ENCODE data around the gene RNF14.

The RNF14 gene

DNA sequence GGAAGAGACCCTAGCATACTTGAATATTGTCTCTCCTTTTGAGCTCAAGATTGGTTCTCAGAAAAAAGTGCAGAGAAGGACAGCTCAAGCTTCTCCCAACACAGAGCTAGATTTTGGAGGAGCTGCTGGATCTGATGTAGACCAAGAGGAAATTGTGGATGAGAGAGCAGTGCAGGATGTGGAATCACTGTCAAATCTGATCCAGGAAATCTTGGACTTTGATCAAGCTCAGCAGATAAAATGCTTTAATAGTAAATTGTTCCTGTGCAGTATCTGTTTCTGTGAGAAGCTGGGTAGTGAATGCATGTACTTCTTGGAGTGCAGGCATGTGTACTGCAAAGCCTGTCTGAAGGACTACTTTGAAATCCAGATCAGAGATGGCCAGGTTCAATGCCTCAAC lies 9.5 kb downstream of the RNF14 start:
- Histone ChIP-seq H3K27ac (ENCODE audit: low read depth, low read length) (no peak overlapping the region), H3K4me1 (ENCODE audit: control insufficient read depth in 1 of 2, insufficient read depth in 2 of 2, low read length in 2 of 2) (peaks cover 10 to 28% of the 10 kb centered on the region in 2 donors), H3K27me3 (ENCODE audit: control insufficient read depth in 1 of 2, insufficient read depth in 2 of 2, low read length in 2 of 2) (no peaks in the 10 kb centered on the region), H3K4me3 (ENCODE audit: low read depth in 1 of 2, low read length in 2 of 2) (no peak overlapping the region), H3K9me3 (ENCODE audit: control insufficient read depth in 1 of 2, low read length in 2 of 2) (no peaks in the 10 kb centered on the region), H3K9ac (ENCODE audit: low read depth in 1 of 2, low read length in 2 of 2) (no peak overlapping the region), H3K36me3 (ENCODE audit: control insufficient read depth in 1 of 2, insufficient read depth in 2 of 2, low read length in 2 of 2) (peaks cover 37 to 62% of the 10 kb centered on the region in 2 donors)

DNA sequence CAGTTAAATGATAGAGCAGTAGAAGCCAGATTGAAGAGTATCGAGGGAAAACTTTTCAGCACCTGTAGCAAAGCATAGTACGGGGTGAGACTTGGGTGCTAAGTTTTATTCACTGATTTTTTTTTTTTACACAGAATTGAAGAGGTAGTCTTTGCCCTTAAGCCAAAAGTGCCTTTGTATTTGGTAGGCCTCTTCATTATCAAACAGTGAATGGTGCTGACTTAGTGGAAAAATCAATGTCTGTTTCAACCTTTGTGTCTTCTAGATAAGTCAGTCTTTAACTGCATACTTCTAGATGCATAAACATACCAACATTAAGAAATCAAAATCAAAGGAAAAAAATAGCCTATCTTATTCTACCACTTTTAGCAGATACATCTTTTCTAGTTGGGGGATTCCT lies 13.7 kb downstream of the RNF14 start:
- no peak overlapping the region for H3K9ac ChIP-seq (ENCODE audit: low read depth in 1 of 2, low read length in 2 of 2)
- H3K9me3 ChIP-seq (ENCODE audit: control insufficient read depth in 1 of 2, low read length in 2 of 2), result no peaks in the 10 kb centered on the region
- H3K36me3 ChIP-seq (ENCODE audit: control insufficient read depth in 1 of 2, insufficient read depth in 2 of 2, low read length in 2 of 2), result peaks cover 40 to 72% of the 10 kb centered on the region in 2 donors
- H3K4me1 ChIP-seq (ENCODE audit: control insufficient read depth in 1 of 2, insufficient read depth in 2 of 2, low read length in 2 of 2), result peaks cover 10 to 14% of the 10 kb centered on the region in 2 donors
- H3K27me3 ChIP-seq (ENCODE audit: control insufficient read depth in 1 of 2, insufficient read depth in 2 of 2, low read length in 2 of 2), result no peaks in the 10 kb centered on the region
- no peak overlapping the region for H3K27ac ChIP-seq (ENCODE audit: low read depth, low read length)
- no peak overlapping the region for H3K4me3 ChIP-seq (ENCODE audit: low read depth in 1 of 2, low read length in 2 of 2)

DNA sequence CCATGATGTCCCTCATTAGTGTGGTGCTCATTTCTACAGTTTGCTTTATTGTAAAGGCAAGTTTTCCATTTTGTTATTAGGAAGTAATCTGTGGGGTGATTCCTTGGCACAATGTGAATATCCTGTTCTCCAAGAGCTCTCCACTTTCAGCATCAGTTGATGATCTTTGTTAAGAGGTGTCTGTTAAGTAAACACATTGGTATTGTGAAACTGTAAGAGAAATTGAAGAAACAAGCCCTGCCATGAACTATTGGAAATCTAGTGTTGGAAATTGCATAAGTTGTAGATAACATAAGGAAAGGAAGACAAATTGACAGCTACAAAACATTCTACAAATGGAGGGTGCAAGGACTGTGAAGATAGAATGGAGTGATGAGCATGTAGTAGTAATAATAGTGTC lies 17.2 kb downstream of the RNF14 start:
- Histone ChIP-seq H3K36me3 (ENCODE audit: control insufficient read depth in 1 of 2, insufficient read depth in 2 of 2, low read length in 2 of 2) (peaks cover 31 to 60% of the 10 kb centered on the region in 2 donors), H3K9me3 (ENCODE audit: control insufficient read depth in 1 of 2, low read length in 2 of 2) (no peaks in the 10 kb centered on the region), H3K27me3 (ENCODE audit: control insufficient read depth in 1 of 2, insufficient read depth in 2 of 2, low read length in 2 of 2) (no peaks in the 10 kb centered on the region), H3K27ac (ENCODE audit: low read depth, low read length) (no peak overlapping the region), H3K4me3 (ENCODE audit: low read depth in 1 of 2, low read length in 2 of 2) (no peak overlapping the region), H3K9ac (ENCODE audit: low read depth in 1 of 2, low read length in 2 of 2) (no peak overlapping the region), H3K4me1 (ENCODE audit: control insufficient read depth in 1 of 2, insufficient read depth in 2 of 2, low read length in 2 of 2) (no peaks in the 10 kb centered on the region)

DNA sequence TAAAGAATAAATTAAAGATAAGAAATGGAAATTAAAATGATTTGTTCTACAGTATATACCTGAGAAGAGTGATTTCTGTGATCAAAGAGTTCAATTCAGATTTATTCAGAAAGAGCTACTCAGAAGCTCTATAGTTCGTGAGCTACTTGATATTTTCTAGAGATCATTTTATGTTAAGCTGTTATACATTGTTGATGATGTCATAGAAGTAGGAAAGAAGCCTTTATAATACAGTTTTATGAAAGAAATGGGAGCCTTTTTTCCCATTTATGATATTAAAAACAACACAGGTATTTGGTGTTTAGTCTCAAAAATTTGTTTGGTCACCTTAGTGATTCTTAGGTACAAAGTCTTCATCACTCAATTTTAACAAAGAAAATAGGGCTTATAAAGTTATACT lies 20.8 kb downstream of the RNF14 start:
- no peaks in the 10 kb centered on the region for H3K4me1 ChIP-seq (ENCODE audit: control insufficient read depth in 1 of 2, insufficient read depth in 2 of 2, low read length in 2 of 2)
- H3K36me3 ChIP-seq (ENCODE audit: control insufficient read depth in 1 of 2, insufficient read depth in 2 of 2, low read length in 2 of 2), result peaks cover 28 to 48% of the 10 kb centered on the region in 2 donors
- no peak overlapping the region for H3K9ac ChIP-seq (ENCODE audit: low read depth in 1 of 2, low read length in 2 of 2)
- no peak overlapping the region for H3K27ac ChIP-seq (ENCODE audit: low read depth, low read length)
- no peaks in the 10 kb centered on the region for H3K9me3 ChIP-seq (ENCODE audit: control insufficient read depth in 1 of 2, low read length in 2 of 2)
- no peaks in the 10 kb centered on the region for H3K27me3 ChIP-seq (ENCODE audit: control insufficient read depth in 1 of 2, insufficient read depth in 2 of 2, low read length in 2 of 2)
- H3K4me3 ChIP-seq (ENCODE audit: low read depth in 1 of 2, low read length in 2 of 2), result no peak overlapping the region

DNA sequence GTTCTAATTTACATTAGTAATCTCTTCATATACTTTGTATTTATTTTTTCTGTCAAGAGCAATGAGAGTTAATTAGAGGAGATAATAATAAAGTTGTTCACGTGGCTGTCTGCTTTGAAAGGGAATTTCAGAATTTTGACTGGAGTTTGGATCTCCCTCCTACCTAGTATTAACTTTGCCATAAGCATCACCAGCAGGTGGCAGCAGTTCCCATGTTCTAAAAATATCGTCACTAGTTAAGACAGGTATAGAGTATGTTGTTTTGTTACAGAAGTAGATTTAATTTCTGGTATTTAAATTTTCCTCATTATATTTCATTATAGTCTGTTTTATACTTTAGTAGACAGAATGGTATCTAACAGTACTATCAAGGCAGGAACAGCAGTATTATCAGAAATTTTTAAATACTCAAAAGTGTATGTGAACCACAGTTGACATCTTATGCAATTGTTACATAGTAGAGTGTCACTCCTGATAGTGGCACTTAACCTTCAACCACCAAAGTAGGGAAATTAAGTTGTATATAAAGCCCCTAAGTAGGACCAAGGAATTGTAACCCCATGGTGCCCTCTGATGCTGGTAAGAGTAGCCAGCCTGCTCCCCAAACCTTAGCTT lies 23.6 kb downstream of the RNF14 start:
- H3K9ac ChIP-seq (ENCODE audit: low read depth in 1 of 2, low read length in 2 of 2), result no peak overlapping the region
- H3K9me3 ChIP-seq (ENCODE audit: control insufficient read depth in 1 of 2, low read length in 2 of 2), result no peaks in the 10 kb centered on the region
- H3K27me3 ChIP-seq (ENCODE audit: control insufficient read depth in 1 of 2, insufficient read depth in 2 of 2, low read length in 2 of 2), result no peaks in the 10 kb centered on the region
- peaks cover 15 to 33% of the 10 kb centered on the region in 2 donors for H3K36me3 ChIP-seq (ENCODE audit: control insufficient read depth in 1 of 2, insufficient read depth in 2 of 2, low read length in 2 of 2)
- H3K27ac ChIP-seq (ENCODE audit: low read depth, low read length), result no peak overlapping the region
- H3K4me3 ChIP-seq (ENCODE audit: low read depth in 1 of 2, low read length in 2 of 2), result no peak overlapping the region
- peaks cover 2 to 4% of the 10 kb centered on the region in 2 donors for H3K4me1 ChIP-seq (ENCODE audit: control insufficient read depth in 1 of 2, insufficient read depth in 2 of 2, low read length in 2 of 2)

DNA sequence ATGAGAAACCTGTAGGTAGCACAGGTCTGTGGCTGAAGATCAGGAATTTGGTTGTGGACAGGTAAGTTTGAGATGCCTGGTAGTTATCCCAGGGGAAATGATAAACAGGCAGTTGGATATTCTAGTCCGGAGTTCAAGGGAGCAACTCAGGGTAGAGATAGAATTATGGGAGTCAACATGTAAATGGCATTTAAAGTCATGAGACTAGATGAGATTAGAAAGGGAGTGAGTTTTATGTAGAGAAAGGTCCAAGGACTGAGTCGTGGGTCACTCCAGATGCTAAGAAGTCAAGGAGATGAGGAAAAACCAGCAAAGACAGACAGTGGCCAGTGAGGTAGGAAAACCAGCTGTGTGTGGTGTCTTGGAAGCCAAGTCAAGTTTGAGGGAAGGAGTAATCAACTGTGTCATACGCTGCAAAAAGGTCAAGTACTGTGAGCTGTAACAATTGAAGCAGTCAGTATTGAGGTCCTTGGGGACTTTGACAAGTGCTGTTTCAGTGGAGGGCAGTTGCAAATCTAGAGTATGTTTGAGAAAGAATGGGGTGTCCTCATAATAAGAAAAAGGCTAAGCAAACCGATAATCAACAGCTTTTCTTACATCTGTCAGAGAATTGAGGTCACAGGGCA lies 25.7 kb downstream of the RNF14 start:
- peaks cover 11 to 23% of the 10 kb centered on the region in 2 donors for H3K36me3 ChIP-seq (ENCODE audit: control insufficient read depth in 1 of 2, insufficient read depth in 2 of 2, low read length in 2 of 2)
- H3K9ac ChIP-seq (ENCODE audit: low read depth in 1 of 2, low read length in 2 of 2), result no peak overlapping the region
- H3K4me1 ChIP-seq (ENCODE audit: control insufficient read depth in 1 of 2, insufficient read depth in 2 of 2, low read length in 2 of 2), result peaks cover 5 to 7% of the 10 kb centered on the region in 2 donors
- H3K9me3 ChIP-seq (ENCODE audit: control insufficient read depth in 1 of 2, low read length in 2 of 2), result no peaks in the 10 kb centered on the region
- H3K27ac ChIP-seq (ENCODE audit: low read depth, low read length), result no peak overlapping the region
- no peak overlapping the region for H3K4me3 ChIP-seq (ENCODE audit: low read depth in 1 of 2, low read length in 2 of 2)
- no peaks in the 10 kb centered on the region for H3K27me3 ChIP-seq (ENCODE audit: control insufficient read depth in 1 of 2, insufficient read depth in 2 of 2, low read length in 2 of 2)

DNA sequence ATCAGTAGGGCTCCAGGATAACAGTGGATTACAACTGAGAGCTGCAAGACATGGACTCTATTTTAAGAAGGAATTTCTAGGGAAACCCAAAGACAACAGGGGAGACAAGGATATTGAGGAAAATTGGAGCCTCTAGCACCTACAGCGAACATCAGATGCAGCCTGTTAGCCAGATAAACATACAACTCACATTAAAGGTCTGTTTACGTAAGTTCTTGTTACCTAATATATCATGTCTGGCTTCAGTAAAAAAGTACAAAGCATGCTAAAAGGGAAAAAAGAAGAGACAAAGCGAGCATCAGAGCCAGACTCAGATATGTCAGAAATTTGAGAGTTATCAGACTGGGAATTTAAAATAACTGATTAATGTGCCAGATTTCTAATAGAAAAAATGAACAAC lies 26.8 kb downstream of the RNF14 start:
- Histone ChIP-seq H3K9me3 (ENCODE audit: control insufficient read depth in 1 of 2, low read length in 2 of 2) (no peaks in the 10 kb centered on the region), H3K4me3 (ENCODE audit: low read depth in 1 of 2, low read length in 2 of 2) (no peak overlapping the region), H3K27ac (ENCODE audit: low read depth, low read length) (no peak overlapping the region), H3K4me1 (ENCODE audit: control insufficient read depth in 1 of 2, insufficient read depth in 2 of 2, low read length in 2 of 2) (peaks cover 5 to 7% of the 10 kb centered on the region in 2 donors), H3K36me3 (ENCODE audit: control insufficient read depth in 1 of 2, insufficient read depth in 2 of 2, low read length in 2 of 2) (peaks cover 11 to 28% of the 10 kb centered on the region in 2 donors), H3K27me3 (ENCODE audit: control insufficient read depth in 1 of 2, insufficient read depth in 2 of 2, low read length in 2 of 2) (no peaks in the 10 kb centered on the region), H3K9ac (ENCODE audit: low read depth in 1 of 2, low read length in 2 of 2) (no peak overlapping the region)

DNA sequence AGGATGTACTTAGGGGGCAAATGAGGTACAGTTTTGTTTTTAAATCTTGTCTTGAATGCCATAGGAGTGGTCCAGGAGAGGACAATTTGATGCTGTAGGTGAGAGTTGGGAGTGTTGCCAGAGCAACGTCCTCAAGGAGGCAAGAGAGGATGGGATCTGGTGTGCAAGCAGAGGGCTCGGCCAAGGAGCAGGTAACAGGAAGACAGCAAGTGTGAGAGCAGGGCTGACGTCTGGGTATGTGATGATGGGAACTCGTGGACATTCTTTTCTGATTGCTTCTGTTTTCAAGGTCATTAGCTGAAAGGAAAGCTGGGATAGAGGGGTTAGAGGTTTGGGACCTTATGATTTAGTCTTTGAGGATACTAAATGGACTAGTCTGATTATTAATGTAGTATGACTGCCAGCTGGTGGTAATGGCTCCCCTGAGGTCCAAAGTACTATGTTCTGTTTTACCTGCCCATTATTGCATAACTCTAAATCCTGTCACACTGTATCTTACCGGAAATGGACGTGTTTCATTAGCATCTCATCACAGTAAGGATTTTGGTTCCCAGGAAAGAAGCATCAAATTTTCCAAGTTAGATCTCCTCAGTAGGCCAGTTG lies 28.6 kb downstream of the RNF14 start:
- Histone ChIP-seq H3K4me3 (ENCODE audit: low read depth in 1 of 2, low read length in 2 of 2) (no peak overlapping the region), H3K36me3 (ENCODE audit: control insufficient read depth in 1 of 2, insufficient read depth in 2 of 2, low read length in 2 of 2) (peaks cover 15 to 41% of the 10 kb centered on the region in 2 donors), H3K9me3 (ENCODE audit: control insufficient read depth in 1 of 2, low read length in 2 of 2) (no peaks in the 10 kb centered on the region), H3K9ac (ENCODE audit: low read depth in 1 of 2, low read length in 2 of 2) (no peak overlapping the region), H3K4me1 (ENCODE audit: control insufficient read depth in 1 of 2, insufficient read depth in 2 of 2, low read length in 2 of 2) (peaks cover 5 to 7% of the 10 kb centered on the region in 2 donors), H3K27ac (ENCODE audit: low read depth, low read length) (no peak overlapping the region), H3K27me3 (ENCODE audit: control insufficient read depth in 1 of 2, insufficient read depth in 2 of 2, low read length in 2 of 2) (no peaks in the 10 kb centered on the region)

DNA sequence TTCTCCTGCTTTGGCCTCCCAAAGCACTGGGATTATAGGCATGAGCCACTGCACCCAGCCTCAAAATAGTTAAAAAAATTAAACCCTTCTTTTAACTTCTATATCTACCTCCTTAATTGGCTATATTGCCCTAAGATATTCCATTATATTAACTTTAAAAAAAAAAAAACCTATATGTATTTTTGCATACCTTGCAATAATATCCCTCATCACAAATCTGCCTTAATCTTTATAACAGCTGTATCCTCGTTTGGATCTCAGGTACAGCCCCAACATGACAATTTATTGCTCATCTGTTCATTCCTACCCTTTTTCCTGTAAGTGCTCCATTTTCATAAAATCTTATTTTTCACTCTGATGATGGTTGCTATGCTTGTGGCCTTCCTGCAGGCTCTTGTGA lies 31.3 kb downstream of the RNF14 start:
- no peak overlapping the region for H3K4me3 ChIP-seq (ENCODE audit: low read depth in 1 of 2, low read length in 2 of 2)
- peaks cover 5 to 7% of the 10 kb centered on the region in 2 donors for H3K4me1 ChIP-seq (ENCODE audit: control insufficient read depth in 1 of 2, insufficient read depth in 2 of 2, low read length in 2 of 2)
- H3K27me3 ChIP-seq (ENCODE audit: control insufficient read depth in 1 of 2, insufficient read depth in 2 of 2, low read length in 2 of 2), result no peaks in the 10 kb centered on the region
- no peak overlapping the region for H3K9ac ChIP-seq (ENCODE audit: low read depth in 1 of 2, low read length in 2 of 2)
- no peaks in the 10 kb centered on the region for H3K9me3 ChIP-seq (ENCODE audit: control insufficient read depth in 1 of 2, low read length in 2 of 2)
- H3K27ac ChIP-seq (ENCODE audit: low read depth, low read length), result no peak overlapping the region
- peaks cover 19 to 50% of the 10 kb centered on the region in 2 donors for H3K36me3 ChIP-seq (ENCODE audit: control insufficient read depth in 1 of 2, insufficient read depth in 2 of 2, low read length in 2 of 2)

DNA sequence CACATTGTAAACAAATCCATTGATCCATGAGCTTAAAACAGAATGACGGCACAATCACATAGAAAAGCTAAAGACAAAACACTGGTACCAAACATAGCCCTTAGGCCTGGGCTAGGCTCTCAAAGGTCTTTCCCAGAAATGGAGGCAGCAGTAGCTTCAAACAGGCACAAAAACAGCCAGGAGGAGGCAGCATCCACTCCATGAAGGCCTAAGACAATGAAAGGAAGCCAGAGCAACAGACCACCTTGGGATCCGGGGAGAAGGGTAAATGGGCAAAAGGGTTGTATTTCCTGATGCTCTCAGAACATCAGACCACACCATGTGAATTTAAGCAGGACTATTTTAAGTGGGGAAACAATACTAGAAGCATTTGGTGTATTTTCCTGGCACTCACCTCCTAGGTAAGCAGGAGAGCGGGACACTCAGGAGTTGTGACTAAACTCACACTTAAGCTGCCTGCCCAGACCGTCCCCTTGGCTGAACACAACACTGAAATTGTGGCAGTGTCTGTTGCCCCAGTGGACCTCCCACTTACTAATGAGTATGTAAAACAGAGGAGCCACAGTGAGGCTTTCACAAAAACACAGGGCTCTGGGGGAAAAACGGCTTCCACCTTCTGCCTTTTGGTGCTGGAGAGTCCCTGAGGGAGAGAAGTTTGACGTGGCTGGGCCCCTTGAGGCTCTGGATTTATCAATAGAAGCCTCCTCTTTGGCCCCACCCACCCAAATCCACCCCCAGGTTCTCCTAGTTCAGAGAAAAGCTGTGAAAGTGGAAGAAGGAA lies 32.0 kb downstream of the RNF14 start:
- no peaks in the 10 kb centered on the region for H3K27me3 ChIP-seq (ENCODE audit: control insufficient read depth in 1 of 2, insufficient read depth in 2 of 2, low read length in 2 of 2)
- H3K36me3 ChIP-seq (ENCODE audit: control insufficient read depth in 1 of 2, insufficient read depth in 2 of 2, low read length in 2 of 2), result peaks cover 25 to 52% of the 10 kb centered on the region in 2 donors
- no peak overlapping the region for H3K9ac ChIP-seq (ENCODE audit: low read depth in 1 of 2, low read length in 2 of 2)
- no peak overlapping the region for H3K27ac ChIP-seq (ENCODE audit: low read depth, low read length)
- peaks cover 5 to 7% of the 10 kb centered on the region in 2 donors for H3K4me1 ChIP-seq (ENCODE audit: control insufficient read depth in 1 of 2, insufficient read depth in 2 of 2, low read length in 2 of 2)
- H3K9me3 ChIP-seq (ENCODE audit: control insufficient read depth in 1 of 2, low read length in 2 of 2), result no peaks in the 10 kb centered on the region
- H3K4me3 ChIP-seq (ENCODE audit: low read depth in 1 of 2, low read length in 2 of 2), result no peak overlapping the region
